SK-N-SH treated with all-trans-retinoic acid at 6 μM for 48 hours (cell line): Measurements from ENCODE around the gene CPSF4L.

Experiments
- OSR1 ChIP-seq: fragments of 250-450 bp; sonication (Bioruptor Pico); IDR thresholded peaks from 2 replicates; pipeline ENCODE4 v1.8.0; 2022; ENCODE audit warnings: moderate library complexity, mild to moderate bottlenecking, inconsistent platforms
- ZNF8 ChIP-seq: fragments of 450-650 bp; formaldehyde crosslinking; IDR thresholded peaks from 2 replicates; pipeline ENCODE4 v1.5.0; 2020; ENCODE audit warnings: mild to moderate bottlenecking, moderate library complexity

- TF ChIP-seq ZNF8 (CRISPR knock-in tag) (no peak), OSR1 (no peak)
These were observed 4.2 kb downstream of the CPSF4L start for GRCh38 chr17:73257516-73257915.
